Endothelial cell of umbilical vein (primary cell): Measurements from ENCODE around the gene GSTCD. TPM values are rescaled to one million over a fixed set of nuclear protein-coding genes. Genes with fewer than 3 reads are reported as not detected.
"Not testable (repeated sequence)": the region's sequence is repeated elsewhere in the genome, so short reads cannot be mapped to it uniquely, and the experiment has no call there.

Experiments
- BruUV-seq: library from RNA; stranded (reverse); fragments of 400-500 nt; replicated peaks from 2 replicates; lab custom pipeline; 2021; lab: Mats Ljungman, UMichigan
- CTCF ChIA-PET: fragments of 300-600, 350-600 bp; sonication (Branson Sonifier 250); formaldehyde crosslinking; loops from one replicate; lab custom pipeline; 2021; ENCODE audit warnings: antibody characterized with exemption, inconsistent platforms; lab: Charles Lee
- POLR2A ChIA-PET: fragments of 300-600, 350-600 bp; sonication (Branson Sonifier 250); formaldehyde crosslinking; loops from one replicate; lab custom pipeline; 2021; ENCODE audit warnings: antibody characterized with exemption, inconsistent platforms; lab: Charles Lee
- DNase-seq: peaks from one replicate; pipeline ENCODE4 v3.0.0-alpha.2; 2011; ENCODE audit warnings: low read depth, low spot score
- FAIRE-seq: peaks from 2 replicates; lab custom pipeline; 2011; peaks lifted over from hg19 to GRCh38; lab: Jason Lieb, UNC
- H2AFZ ChIP-seq: 2 replicates; pipeline ENCODE4 v1.6.0; 2012; ENCODE audit warnings: low read depth, low read length, control low read depth, inconsistent platforms
- H3K27ac ChIP-seq: 2 replicates; pipeline ENCODE4 v1.5.1; 2011; ENCODE audit warnings: low read depth, mild to moderate bottlenecking, control low read depth, low read length, moderate library complexity; ENCODE audit not compliant: insufficient read depth
- H3K27me3 ChIP-seq, 2 experiments: 2 replicates each; pipeline versions ENCODE4 v1.6.0 to v1.6.1; 2011; ENCODE audit warnings: low read length in 2 of 2, mixed read lengths in 1 of 2; ENCODE audit not compliant: control insufficient read depth in 2 of 2, insufficient read depth in 2 of 2
- H3K36me3 ChIP-seq, 2 experiments: 2 replicates in 1 of 2; 3 replicates in 1 of 2; pipeline ENCODE4 v1.5.1; 2011; ENCODE audit warnings: low read length in 2 of 2, mild to moderate bottlenecking in 1 of 2, moderate library complexity in 1 of 2; ENCODE audit not compliant: control insufficient read depth in 2 of 2, insufficient read depth in 2 of 2; ENCODE audit errors: extremely low read depth in 1 of 2
- H3K4me1 ChIP-seq: 3 replicates; pipeline ENCODE4 v1.5.1; 2011; ENCODE audit warnings: mild to moderate bottlenecking, low read length; ENCODE audit not compliant: control insufficient read depth, insufficient read depth; ENCODE audit errors: extremely low read depth
- H3K4me2 ChIP-seq: 2 replicates; pipeline ENCODE4 v1.6.1; 2011; ENCODE audit warnings: low read length, control low read depth, mixed read lengths; ENCODE audit not compliant: insufficient read depth
- H3K4me3 ChIP-seq, 3 experiments: fragments of 200-600 bp in 1 of 3; sonication (generic), shearing (Covaris generic) in 1 of 3; replicated peaks in 1 of 3; 2 replicates each; pipeline ENCODE4 v1.5.1; 2011 to 2016; ENCODE audit warnings: control low read depth in 3 of 3, low read length in 3 of 3, mild to moderate bottlenecking in 2 of 3, inconsistent platforms in 1 of 3, low read depth in 1 of 3, moderate library complexity in 1 of 3; ENCODE audit not compliant: insufficient read depth in 1 of 3
- H3K79me2 ChIP-seq: 2 replicates; pipeline ENCODE4 v1.6.0; 2012; ENCODE audit warnings: low read length, inconsistent platforms; ENCODE audit not compliant: control insufficient read depth, insufficient read depth
- H3K9ac ChIP-seq: replicated peaks from 2 replicates; pipeline ENCODE3; 2011; ENCODE audit warnings: low read length, control low read depth; ENCODE audit not compliant: insufficient read depth; ENCODE audit errors: extremely low read depth
- H3K9me1 ChIP-seq: replicated peaks from 3 replicates; pipeline ENCODE4 v1.6.0; 2011; ENCODE audit warnings: mild to moderate bottlenecking, low read length; ENCODE audit not compliant: control insufficient read depth, insufficient read depth; ENCODE audit errors: extremely low read depth
- H3K9me3 ChIP-seq: replicated peaks from 2 replicates; pipeline ENCODE4 v1.5.1; 2012; ENCODE audit warnings: low read length, inconsistent platforms; ENCODE audit not compliant: control insufficient read depth, insufficient read depth
- H4K20me1 ChIP-seq: replicated peaks from 2 replicates; pipeline ENCODE3; 2011; ENCODE audit warnings: mild to moderate bottlenecking, low read length; ENCODE audit not compliant: control insufficient read depth, insufficient read depth; ENCODE audit errors: extremely low read depth
- EZH2 ChIP-seq: IDR thresholded peaks from 2 replicates; pipeline ENCODE4 v1.6.1; 2012; ENCODE audit warnings: borderline replicate concordance, low read depth, mild to moderate bottlenecking, moderate library complexity, low read length, inconsistent platforms; ENCODE audit not compliant: severe bottlenecking
- GATA2 ChIP-seq: IDR thresholded peaks from 2 replicates; pipeline ENCODE4 v1.7.0; 2011; ENCODE audit warnings: low read depth, mild to moderate bottlenecking, moderate library complexity, mixed read lengths, low read length; ENCODE audit not compliant: insufficient read length, insufficient read depth
- JUN ChIP-seq: IDR thresholded peaks from 2 replicates; pipeline ENCODE4 v1.6.1; 2011; ENCODE audit warnings: borderline replicate concordance, low read depth; ENCODE audit not compliant: insufficient read length, insufficient read depth
- MYC ChIP-seq: IDR thresholded peaks from one replicate; pipeline ENCODE4 v1.6.1; 2011; ENCODE audit warnings: mild to moderate bottlenecking, low read depth, low read length
- POLR2AphosphoS5 ChIP-seq: IDR thresholded peaks from 2 replicates; pipeline ENCODE4 v1.6.1; 2012; ENCODE audit warnings: low read depth, mild to moderate bottlenecking, control low read depth, low read length, moderate library complexity; ENCODE audit not compliant: insufficient read depth
- dilution Hi-C: fragments of 300-500 bp; cut with MboI; formaldehyde crosslinking; loops from one replicate; pipeline ENCODE4 v1.15.0; 2019; ENCODE audit warnings: low sequenced_read_pairs; ENCODE audit not compliant: extremely low pct_ligation_motif_present
- intact Hi-C: fragments of 100-400 bp; cut with micrococcal nuclease; formaldehyde crosslinking; loops from one replicate; pipeline ENCODE4 v1.10.0; 2022
- polyA plus RNA-seq, 4 experiments: library from polyadenylated mRNA; depleted of rRNA in 3 of 4; stranded (reverse) in 3 of 4; unstranded in 1 of 4; fragments of >200 nt; gene quantifications; 2 replicates each; pipeline versions ENCODE4 v1.2.1 to v1.2.3, GENCODE V29; 2011 to 2012; ENCODE audit warnings: missing spikeins in 1 of 4
- total RNA-seq: library from RNA; stranded (reverse); gene quantifications from 2 replicates; pipeline ENCODE4 v1.2.3, GENCODE V29; 2021

GSTCD gene
- total and polyA plus RNA-seq, 2 donors (not counting 3 experiments of a cell fraction or from before 2014, with no cell fraction given), result 3.3 to 11.3 TPM

- H3K4me2 ChIP-seq, result no peak overlapping the region
- H4K20me1 ChIP-seq, result no peaks in the 10 kb centered on the region
- no peaks in the 10 kb centered on the region for H3K4me1 ChIP-seq
- H3K27me3 ChIP-seq, result no peaks in the 10 kb centered on the region
- H3K36me3 ChIP-seq, result no peaks in the 10 kb centered on the region
- CTCF ChIA-PET, result interaction anchor here (0.6 kb wide), 1 partner anchor 483 kb away, joined by 3 read pairs; no protein-coding TSS in a partner anchor
- H3K27ac ChIP-seq, result no peak overlapping the region
- H3K9me3 ChIP-seq, result no peaks in the 10 kb centered on the region
- no peaks in the 10 kb centered on the region for H3K79me2 ChIP-seq
- DNase-seq (no peak), FAIRE-seq (no peak)
- no peak overlapping the region for H3K4me3 ChIP-seq
- intact Hi-C loops (no loop called here), dilution Hi-C loops (no loop called here)
- no peak overlapping the region for H2AFZ ChIP-seq
- BruUV-seq, result no TSS peak
- H3K9me1 ChIP-seq, result no peaks in the 10 kb centered on the region
- TF ChIP-seq MYC (no peak), JUN (no peak), EZH2 (no peak), GATA2 (no peak), POLR2AphosphoS5 (no peak)
- H3K9ac ChIP-seq, result no peak overlapping the region
- POLR2A ChIA-PET, result no interaction called here
Measured at GRCh38 chr4:105845559-105845958, 137.0 kb downstream of the GSTCD start.

DNA sequence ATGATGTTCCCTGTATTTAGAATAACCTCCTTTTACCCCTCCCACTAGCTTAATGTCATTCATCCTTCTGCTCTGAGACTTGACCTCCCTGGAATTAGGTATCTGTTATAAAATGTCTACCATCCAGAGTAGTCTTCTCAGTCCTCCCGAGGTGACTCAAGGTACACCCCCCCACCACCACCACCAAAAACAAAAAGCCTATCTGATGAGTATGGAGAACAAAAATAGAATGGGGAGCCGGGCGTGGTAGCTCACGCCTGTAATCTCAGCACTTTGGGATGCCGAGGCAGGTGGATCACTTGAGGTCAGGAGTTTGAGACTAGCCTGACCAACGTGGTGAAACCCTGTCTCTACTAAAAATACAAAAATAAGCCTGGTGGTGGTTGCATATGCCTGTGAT lies 139.8 kb downstream of the GSTCD start:
- H3K79me2 ChIP-seq, H3K9me1 ChIP-seq, H2AFZ ChIP-seq, POLR2A ChIA-PET, H3K36me3 ChIP-seq, FAIRE-seq, H3K27me3 ChIP-seq, H3K4me3 ChIP-seq, BruUV-seq, intact Hi-C loops, dilution Hi-C loops, H3K4me2 ChIP-seq, DNase-seq, H3K9me3 ChIP-seq, H3K9ac ChIP-seq, H3K4me1 ChIP-seq, H4K20me1 ChIP-seq, H3K27ac ChIP-seq: not testable (repeated sequence)
- CTCF ChIA-PET, result interaction anchor here (0.5 to 1.4 kb wide), 2 partner anchors 11 to 89 kb away, joined by 3 read pairs; no protein-coding TSS in a partner anchor
